Measurements from ENCODE around the gene CLCNKA.

DNA sequence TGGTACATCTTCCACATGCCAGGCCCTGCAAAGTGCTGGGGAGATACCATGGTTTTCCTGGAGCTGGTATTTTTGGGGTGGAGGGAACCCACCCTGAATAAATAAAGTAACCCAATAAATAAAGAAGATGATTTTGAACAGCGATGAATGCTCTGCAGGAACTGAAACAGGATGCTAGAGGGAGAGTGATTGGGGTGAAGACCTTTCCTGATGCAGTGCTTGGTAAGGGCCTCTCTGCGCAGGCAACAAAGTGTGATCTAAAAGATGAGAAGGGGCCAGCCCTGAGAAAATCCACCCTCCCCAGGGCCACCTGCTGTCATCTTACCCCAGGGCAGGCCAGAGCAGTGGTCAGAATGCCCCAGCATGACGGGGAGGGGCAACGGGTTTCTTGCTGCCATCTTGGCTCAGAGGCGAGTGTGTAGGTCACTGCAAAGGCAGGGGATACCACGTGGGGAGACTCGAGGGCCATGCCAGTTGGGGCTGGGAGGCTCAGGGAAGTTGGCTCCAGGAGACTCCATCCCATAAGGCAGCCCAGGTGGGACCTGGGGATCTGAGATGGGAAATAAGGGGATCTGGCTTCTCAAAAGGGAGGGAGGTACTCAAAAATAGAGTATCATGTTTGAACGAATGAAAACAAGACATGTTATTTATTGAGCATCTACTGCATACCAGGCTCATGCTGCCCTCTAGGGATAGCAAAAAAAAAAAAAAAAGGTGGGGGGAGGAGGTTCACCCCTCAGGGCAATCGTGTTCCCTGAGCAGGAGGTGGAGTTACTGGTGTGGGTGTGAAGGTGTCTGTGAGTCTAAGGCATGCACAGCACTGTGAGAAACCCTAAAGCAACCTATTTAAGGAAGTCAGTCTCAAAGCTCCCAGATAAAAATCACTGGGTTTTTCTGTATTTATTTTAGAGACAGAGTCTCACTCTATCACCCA, 15.0 kb upstream of the CLCNKA start:
- TF ChIP-seq CTCF (IDR thresholded peaks at IDR 0.05) (peak; percentile 14; the same call in 1 of the 2 replicates), ZFX (IDR thresholded peaks at IDR 0.05; ENCODE audit: borderline replicate concordance) (no peak)
